ENCODE results near the gene GARNL3. TPM values are rescaled to one million over a fixed set of nuclear protein-coding genes. Genes with fewer than 3 reads are reported as not detected.

GARNL3 gene
- 7.8 TPM for total RNA-seq
- long read RNA-seq, partial matches to known transcripts: 1 of 10 reads
- long read RNA-seq, other reads (novel, unspliced or antisense): 9 of 10 reads

- H3K27me3 ChIP-seq (ENCODE audit: low read depth): no peaks in the 10 kb centered on the region
- no peaks in the 10 kb centered on the region for H3K4me1 ChIP-seq
- H3K9me3 ChIP-seq: no peaks in the 10 kb centered on the region
- H3K4me3 ChIP-seq: no peak within 1 kb of the TSS
- TF ChIP-seq CTCF (IDR thresholded peaks at IDR 0.05): no peak
- no peak for DNase-seq
- no peak for ATAC-seq
- H3K36me3 ChIP-seq: no peaks in the 10 kb centered on the region
- H3K27ac ChIP-seq: no peak within 1 kb of the TSS
- intact Hi-C loops (cut with DNase I): no loop called here
These were observed at the start of gene GARNL3 for GRCh38 chr9:127264462-127265219. Gene GARNL3, plus strand, starts transcription at chr9:127264774. Its CDS starts 104 bp downstream, at chr9:127264878.

GRCh38 chr9:127215268-127216209, 49.0 kb upstream of the GARNL3 start:
- Histone ChIP-seq H3K4me3 (no peak overlapping the region), H3K27me3 (ENCODE audit: low read depth) (no peaks in the 10 kb centered on the region), H3K27ac (no peak overlapping the region), H3K36me3 (no peaks in the 10 kb centered on the region), H3K4me1 (peaks cover 5% of the 10 kb centered on the region), H3K9me3 (no peaks in the 10 kb centered on the region)
- no peak for DNase-seq
- TF ChIP-seq CTCF (IDR thresholded peaks at IDR 0.05): no peak
- no peak for ATAC-seq
- intact Hi-C loops (cut with DNase I): no loop called here

GRCh38 chr9:127216210-127216887, 48.2 kb upstream of the GARNL3 start:
- Histone ChIP-seq H3K9me3 (no peaks in the 10 kb centered on the region), H3K27ac (no peak overlapping the region), H3K27me3 (ENCODE audit: low read depth) (no peaks in the 10 kb centered on the region), H3K36me3 (no peaks in the 10 kb centered on the region), H3K4me1 (peaks cover 5% of the 10 kb centered on the region), H3K4me3 (no peak overlapping the region)
- intact Hi-C loops (cut with DNase I): no loop called here
- DNase-seq: no peak
- TF ChIP-seq CTCF (IDR thresholded peaks at IDR 0.05): no peak
- no peak for ATAC-seq

GRCh38 chr9:127216888-127217217, 47.7 kb upstream of the GARNL3 start:
- no peak overlapping the region for H3K27ac ChIP-seq
- intact Hi-C loops (cut with DNase I): no loop called here
- no peaks in the 10 kb centered on the region for H3K27me3 ChIP-seq (ENCODE audit: low read depth)
- H3K9me3 ChIP-seq: no peaks in the 10 kb centered on the region
- no peak for DNase-seq
- peaks cover 5% of the 10 kb centered on the region for H3K4me1 ChIP-seq
- TF ChIP-seq CTCF (IDR thresholded peaks at IDR 0.05): no peak
- ATAC-seq: no peak
- H3K36me3 ChIP-seq: no peaks in the 10 kb centered on the region
- no peak overlapping the region for H3K4me3 ChIP-seq

GRCh38 chr9:127218818-127219217, 45.8 kb upstream of the GARNL3 start:
- Histone ChIP-seq H3K36me3 (no peaks in the 10 kb centered on the region), H3K9me3 (no peaks in the 10 kb centered on the region), H3K4me3 (no peak overlapping the region), H3K27ac (no peak overlapping the region), H3K4me1 (peaks cover 5% of the 10 kb centered on the region), H3K27me3 (ENCODE audit: low read depth) (no peaks in the 10 kb centered on the region)
- ATAC-seq: no peak
- intact Hi-C loops (cut with DNase I): no loop called here
- no peak for DNase-seq
- no peak for TF ChIP-seq CTCF (IDR thresholded peaks at IDR 0.05)

Data from lower lobe of right lung (tissue), 2 donors.